NCI-H748 (cell line): ENCODE measurements around the gene CSF1.

ENCODE experiments used
- DNase-seq: peaks from one replicate; lab custom pipeline; 2025; ENCODE audit not compliant: unreplicated experiment; lab: John Stamatoyannopoulos, UW

The CSF1 gene

GRCh38 chr1:109975718-109976117 is 65.1 kb downstream of the CSF1 start:
- DNase-seq, result no peak

DNA sequence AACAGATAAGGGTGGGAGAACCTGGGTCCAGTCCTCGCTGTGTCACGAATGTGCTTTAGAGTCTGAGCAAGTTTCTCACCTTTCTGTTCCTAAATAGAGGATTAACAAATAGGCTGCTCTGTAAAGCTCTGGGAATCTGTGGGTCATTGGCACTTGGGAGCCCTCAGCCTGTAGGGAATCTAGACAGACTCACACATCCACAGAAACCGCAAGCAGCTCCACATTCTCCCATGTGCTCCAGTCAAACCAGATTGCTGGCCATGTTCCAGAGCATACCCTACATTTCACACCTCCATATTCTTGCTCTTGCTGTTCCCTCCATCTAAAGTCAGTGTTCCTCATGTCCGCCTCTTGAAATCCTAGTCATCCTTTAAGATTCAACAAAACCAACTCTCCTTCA is 66.1 kb downstream of the CSF1 start:
- DNase-seq, result no peak

GRCh38 chr1:109977225-109977624 is 66.6 kb downstream of the CSF1 start:
- DNase-seq, result no peak

- no peak for DNase-seq
Observed at GRCh38 chr1:109977657-109978378, 67.2 kb downstream of the CSF1 start.

DNA sequence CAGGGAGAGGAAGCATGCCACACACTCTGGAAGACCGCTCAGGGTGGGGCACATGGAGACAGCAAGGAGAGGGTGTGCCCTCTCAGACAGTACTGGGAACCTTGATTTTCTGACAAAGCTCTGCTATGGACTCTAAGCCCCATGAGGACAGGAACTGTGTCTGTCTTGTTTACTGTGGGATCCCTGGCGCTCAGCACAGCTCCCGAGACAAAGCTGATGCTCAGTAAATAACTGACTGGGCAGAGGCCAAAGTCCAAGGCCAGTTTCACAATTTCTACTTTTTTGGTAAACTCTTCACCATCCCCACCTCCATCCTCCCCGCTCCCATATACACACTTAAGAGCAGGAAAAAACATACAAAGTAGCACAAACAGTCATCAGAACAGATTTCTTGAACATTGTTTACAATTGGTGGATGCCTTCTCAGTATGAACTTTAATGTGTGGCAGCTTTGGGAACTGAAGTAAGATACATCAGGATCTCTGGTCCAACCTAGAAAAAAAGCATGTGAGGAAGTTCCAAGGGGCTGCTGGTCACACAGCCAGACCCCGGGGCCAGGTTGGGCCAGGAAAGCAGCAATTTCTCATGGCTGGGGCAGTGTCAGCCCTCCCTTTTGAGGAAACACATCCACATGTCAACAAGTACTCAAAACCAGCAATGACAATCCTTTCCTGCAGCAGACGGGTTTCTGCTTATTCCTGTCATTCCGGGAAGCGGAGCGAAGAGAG is 68.3 kb downstream of the CSF1 start:
- no peak for DNase-seq

DNA sequence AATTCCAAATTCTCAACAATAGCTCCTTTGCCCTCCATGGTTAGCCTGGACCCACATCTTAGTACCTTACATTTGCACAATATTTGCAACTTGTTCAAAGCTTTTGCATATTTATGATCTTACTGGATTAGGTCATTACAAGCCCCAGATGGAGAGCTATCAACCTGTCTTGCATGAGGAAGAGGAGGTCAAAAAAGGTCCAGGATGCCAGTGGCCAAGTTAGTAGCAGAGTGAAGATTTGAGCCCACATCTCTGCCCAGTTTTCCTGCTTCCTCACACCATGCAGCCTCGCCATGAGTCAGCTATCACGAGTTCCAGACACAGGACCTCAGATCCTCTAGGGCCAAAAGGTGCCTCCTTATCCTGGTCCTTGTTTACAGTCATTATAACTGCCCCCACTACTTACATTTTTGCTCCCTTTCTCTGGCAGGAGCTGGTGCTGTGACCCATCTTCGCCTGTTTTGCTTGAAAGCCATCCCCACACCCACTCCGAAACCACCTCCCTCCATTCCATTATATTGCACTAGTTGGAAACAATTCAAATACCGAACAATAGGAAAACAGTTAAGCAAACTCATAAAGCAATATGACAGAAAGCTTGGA is 68.9 kb downstream of the CSF1 start:
- DNase-seq, result no peak
